Colon (tissue), 2 donors: Measurements from ENCODE around the gene ERI3.

Experiments used
- FAIRE-seq: peaks from 2 replicates; lab custom pipeline; 2012; peaks lifted over from hg19 to GRCh38; lab: Jason Lieb, UNC
- donor health status: control.
- donor health status: control.

Gene ERI3

DNA sequence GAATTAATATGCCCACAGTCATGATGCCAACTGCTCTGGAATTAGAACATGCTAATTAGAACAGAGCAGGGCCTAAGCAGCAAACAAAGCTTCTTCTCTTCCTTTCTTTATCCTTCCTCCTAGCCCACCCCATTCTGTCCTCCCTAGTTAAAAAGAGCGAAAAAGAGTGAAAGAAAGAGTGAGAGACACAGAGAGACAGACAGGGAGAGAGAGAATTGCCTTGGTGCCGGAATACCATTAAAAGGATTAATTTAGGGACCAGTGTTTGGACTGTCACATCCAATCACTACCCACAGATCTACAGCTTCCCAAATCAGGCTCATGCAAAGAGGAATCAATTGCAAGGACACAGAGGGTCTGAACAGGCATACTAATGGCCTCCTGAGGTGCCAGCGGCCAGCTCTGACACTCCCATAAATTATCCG is 7.0 kb downstream of the ERI3 start:
- no peak for FAIRE-seq

DNA sequence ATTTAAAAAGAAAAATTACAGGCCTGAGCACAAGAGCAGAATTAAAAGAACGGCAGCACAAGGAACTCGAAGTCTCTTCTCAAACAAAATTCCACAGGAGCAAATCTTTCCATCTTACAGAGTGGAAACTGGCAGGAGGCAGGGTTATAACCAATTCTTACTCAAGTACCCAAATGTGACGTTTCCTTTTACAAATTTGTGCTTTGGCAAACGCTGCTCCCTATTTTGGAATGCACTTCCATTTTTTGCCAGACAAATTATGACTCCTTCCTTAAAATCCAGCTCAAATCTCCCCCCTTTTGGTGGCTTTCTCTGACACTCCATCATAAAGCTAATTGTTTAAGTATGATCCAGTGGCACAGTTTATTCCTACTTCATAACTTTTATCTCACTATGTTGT is 7.8 kb downstream of the ERI3 start:
- no peak for FAIRE-seq

- no peak for FAIRE-seq
These were observed 8.2 kb downstream of the ERI3 start for GRCh38 chr1:44346878-44347277.

GRCh38 chr1:44346184-44346583 is 8.9 kb downstream of the ERI3 start:
- no peak for FAIRE-seq

GRCh38 chr1:44345187-44345775 is 9.8 kb downstream of the ERI3 start:
- no peak for FAIRE-seq

DNA sequence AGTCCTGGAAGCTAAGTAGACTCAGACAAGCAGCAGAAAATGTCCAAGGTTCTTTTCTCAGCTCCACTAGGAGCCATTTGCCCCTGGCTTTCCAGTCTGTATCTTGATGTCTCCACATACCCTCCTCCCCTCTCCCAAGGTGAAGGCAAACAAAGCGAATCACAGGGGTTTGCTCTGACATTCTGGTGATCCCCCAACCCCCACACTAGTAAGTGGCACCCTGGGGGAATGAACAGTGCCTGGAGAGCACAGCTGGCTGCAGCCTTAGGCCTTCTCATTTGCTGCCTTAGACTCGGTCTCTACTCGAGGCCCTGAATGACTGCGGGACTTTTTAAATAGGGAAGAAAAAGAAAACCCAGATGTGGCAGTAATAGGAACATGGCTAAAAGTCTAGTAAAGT is 15.3 kb downstream of the ERI3 start:
- no peak for FAIRE-seq

- no peak for FAIRE-seq
These were observed 16.9 kb downstream of the ERI3 start for GRCh38 chr1:44338136-44338535.

- no peak for FAIRE-seq
These were observed 18.4 kb downstream of the ERI3 start for GRCh38 chr1:44336668-44337067.

- FAIRE-seq, result no peak
These were observed 20.1 kb downstream of the ERI3 start for GRCh38 chr1:44334968-44335367.

GRCh38 chr1:44333376-44333775 is 21.7 kb downstream of the ERI3 start:
- FAIRE-seq, result no peak

DNA sequence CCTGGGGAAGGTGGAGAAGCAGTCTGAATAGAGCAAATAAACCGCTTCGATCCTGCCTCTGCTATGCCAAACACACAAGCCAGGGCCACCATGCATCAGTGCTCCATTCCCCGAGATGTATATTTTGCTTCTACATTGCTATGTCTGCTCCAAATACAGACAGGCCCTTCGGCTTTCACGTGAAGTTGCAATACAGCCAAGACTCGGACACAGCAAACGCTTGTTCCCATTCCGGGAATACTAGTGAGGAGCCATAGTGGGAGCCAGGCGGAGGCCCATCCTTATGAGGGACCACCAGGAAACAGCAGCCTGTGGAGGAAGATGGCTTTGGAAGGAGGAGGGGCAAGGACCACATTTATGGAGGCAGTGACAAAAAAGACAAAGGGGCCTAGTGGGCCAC is 22.6 kb downstream of the ERI3 start:
- FAIRE-seq, result no peak

- FAIRE-seq, result no peak
These were observed 24.1 kb downstream of the ERI3 start for GRCh38 chr1:44330935-44331334.

DNA sequence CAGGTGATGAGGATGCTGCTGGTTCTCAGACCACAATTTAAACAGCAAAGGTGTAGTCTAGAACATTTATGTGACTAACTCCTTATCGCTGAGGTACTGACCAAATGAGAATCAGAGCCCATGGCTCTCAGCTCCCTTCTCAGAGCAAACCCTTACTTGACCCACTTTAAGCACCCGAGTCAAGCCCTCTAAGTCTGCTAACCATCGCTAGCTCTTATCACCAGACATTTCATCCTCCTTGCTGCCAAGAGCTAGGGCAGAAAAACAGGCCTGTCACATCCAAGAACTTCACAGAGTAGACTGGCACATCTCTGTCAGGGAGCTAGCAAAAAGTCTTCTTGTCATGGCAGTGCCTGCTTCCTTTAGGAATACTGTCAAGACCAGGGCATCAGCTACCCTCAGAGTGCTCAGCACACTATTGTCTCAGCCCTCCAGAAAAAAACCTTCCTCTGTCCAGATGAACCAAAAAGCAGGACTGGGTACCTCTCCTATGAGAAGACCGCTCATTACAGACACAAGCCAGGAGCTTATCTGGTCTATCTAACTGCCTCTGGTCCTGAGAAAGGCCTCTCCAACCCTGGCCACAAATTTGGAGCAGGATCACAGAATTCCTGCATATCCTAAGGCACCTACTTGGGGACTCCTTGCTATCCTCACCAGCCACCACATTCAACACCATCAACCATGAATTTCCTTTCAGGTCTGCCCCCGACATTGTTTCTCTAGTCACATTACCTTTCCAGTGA is 26.2 kb downstream of the ERI3 start:
- no peak for FAIRE-seq

DNA sequence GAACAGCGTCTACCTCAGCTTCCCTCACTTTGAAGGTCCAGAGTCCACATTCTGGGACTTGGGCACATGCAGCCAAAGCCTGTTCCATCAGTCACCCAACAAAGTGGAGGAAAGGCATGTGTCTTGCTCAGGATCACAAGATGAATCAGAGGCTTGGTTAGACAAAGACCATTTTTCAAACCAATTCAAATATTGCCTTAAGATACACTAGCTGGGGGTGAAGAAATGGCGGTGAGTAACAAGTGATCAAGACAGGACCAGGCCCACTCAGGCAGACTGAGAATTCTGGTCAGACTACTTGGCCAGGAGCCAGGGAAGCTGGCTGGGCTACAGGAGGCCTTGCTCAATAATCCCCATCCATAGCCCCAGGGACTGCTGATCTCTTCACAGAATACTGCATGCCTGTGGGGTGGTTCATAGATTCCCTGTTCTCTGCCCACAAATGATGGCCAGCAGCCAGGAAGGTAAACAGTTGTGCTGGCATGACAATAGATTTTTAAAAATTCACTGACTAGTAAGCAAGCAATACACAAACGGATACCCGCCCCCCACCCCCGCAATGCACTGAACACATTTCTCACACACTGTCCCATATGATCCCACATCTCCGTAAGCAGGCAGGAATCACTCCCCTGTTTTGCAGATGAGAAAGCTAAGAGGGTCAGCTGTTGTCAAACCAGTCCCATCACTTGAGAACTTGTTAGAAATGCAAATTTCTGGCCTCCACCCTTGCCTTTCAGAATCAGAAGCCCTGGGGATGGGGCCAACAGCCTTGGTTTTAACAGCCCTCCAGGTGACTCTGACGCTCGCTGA is 27.2 kb downstream of the ERI3 start:
- no peak for FAIRE-seq

DNA sequence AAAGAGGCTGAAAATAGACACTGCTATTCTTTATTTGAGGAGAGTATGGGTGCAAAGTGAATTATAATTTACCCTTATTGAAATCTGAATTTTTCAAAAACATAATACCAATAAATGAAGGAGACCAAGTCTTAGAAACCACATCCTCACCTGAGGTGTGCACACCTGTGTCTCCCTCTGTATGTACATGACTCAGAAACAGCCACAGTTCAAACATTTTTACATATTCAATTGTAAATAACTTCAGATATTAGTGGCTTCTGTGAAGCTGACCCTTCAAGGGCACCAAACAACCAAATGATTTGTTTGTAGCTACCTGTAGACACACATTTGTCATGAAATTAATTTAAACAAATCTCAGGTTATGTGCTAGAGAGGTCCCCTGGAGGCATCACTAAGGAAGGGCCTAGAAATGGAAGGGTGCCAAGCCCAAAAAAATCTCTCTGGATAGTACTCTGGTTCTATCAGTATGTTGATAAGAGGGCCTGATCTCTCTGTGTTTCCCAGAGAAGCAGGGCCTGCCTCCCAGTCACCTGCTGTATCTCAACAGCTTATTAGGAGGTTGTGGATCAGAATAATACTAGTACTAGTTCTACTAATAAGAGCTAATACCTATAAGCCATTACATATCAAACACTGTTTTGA is 28.1 kb downstream of the ERI3 start:
- no peak for FAIRE-seq

GRCh38 chr1:44326024-44326701 is 28.9 kb downstream of the ERI3 start:
- no peak for FAIRE-seq

- FAIRE-seq, result no peak
These were observed 31.1 kb downstream of the ERI3 start for GRCh38 chr1:44323947-44324346.

DNA sequence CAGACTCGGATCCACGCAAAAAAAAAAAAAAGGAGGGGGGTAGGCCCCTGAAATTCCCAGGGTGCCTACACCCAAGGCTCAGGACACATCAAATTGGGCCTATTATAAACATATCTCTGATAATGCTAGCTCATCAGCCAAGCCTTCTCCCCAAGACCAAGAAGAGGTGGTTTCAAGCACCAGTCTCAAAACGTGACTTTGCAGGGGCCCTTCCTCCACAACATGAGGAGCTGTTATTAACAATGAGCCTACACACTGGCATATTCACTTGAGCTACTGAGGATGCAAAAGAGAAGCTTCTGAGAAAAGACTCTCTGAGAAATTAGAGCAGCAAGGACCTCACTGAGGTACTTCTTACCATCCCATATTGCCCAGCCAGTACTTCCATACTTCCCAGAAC is 32.7 kb downstream of the ERI3 start:
- no peak for FAIRE-seq

DNA sequence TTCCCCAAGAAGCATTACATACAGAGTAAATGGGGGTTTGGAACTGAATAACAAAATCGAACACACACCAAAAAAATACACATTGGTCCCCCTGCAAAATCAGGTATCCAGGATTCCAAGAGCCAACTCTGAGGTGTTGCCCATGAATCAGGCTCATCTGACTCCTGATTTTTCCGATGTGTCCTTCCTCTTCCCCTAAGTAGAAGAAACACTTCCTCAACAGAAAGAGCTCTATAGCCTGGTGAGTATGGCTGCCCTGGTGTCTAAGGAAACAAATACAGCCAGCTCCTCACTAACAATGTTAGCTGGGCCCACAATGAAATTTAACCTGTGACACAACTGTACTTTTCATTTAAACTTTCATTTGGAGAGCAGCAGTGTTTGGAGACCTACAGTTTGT is 33.6 kb downstream of the ERI3 start:
- no peak for FAIRE-seq

DNA sequence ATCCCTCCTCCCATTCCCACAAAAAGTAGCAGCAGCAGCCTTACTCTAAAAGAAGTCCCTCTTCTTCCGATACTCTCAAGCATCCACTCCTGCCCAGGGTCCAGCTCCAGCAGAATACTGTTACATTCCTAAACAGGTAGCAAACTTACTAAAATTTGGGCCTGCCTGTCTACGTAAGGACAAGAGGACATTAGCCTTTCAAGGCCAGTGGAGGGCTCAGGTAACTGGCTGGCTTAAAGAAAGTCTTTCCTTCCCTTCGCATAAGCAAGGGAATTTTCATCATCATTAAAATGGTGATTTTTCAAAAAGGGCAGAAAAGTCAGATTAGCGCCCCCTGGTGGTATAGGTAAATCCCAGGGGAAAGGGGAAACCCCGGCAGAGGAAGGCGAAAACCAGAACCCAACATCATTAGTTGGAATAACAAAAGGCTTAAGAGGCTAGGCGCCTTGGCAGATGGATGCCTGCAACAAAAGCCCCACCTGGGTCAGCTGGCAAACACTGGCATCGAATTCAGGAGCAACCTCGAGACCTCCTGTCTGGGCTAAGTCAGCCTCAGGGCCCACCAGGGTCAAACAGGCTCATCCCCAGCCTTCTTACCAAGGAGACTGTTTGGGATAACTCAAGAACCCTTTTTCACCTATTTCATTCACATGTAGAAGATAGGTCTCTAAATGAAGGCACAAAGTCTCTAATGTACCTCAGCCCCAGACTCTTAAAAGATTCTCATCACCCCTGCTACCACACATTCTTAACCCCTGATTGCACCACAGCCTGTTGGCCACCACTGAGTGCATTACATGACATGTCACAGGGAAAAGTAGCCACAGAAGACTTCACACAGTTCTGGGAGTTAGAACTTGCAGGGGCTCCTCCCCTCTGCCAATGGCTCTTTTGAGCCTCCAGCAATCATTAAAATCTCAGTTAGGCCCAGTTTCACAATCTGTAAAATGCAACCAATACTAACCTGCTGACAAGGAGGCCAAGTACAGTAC is 36.7 kb downstream of the ERI3 start:
- no peak for FAIRE-seq

DNA sequence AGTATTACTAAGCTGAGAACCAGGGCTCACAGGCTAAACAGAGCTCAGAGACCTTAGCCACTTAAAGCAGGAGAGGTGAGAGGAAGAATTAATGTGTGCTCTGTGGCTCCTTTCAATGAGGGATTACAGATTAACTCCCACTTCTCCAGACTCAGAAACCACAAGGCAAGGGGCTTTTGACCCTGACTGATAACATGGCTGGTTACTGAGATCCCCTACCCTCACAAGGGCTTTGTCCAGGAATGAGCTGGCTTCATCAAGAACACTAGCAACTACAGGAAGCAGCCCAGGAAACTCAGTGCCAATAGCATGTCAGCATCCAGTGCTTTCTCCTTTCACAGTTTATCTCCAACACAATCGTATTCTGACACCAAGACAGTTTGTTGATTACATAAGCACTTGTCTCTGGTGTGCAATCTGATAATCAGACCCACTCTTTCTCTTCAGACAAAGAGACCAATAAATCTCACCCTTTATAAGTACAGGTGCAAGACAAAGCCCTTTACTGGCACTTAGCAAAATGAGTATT is 38.8 kb downstream of the ERI3 start:
- no peak for FAIRE-seq
